Measurements from ENCODE around the gene EFHC1.

GRCh38 chr6:52518279-52518945 is 98.3 kb downstream of the EFHC1 start:
- no peak for TF ChIP-seq CTCF (IDR thresholded peaks at IDR 0.05)
- TF ChIP-seq EP300 (IDR thresholded peaks at IDR 0.05): no peak
- TF ChIP-seq POLR2A (IDR thresholded peaks at IDR 0.05): no peak
